Measurements from ENCODE around the gene C10orf90. TPM values are rescaled to one million over a fixed set of nuclear protein-coding genes. Genes with fewer than 3 reads are reported as not detected.

The C10orf90 gene, protein sequence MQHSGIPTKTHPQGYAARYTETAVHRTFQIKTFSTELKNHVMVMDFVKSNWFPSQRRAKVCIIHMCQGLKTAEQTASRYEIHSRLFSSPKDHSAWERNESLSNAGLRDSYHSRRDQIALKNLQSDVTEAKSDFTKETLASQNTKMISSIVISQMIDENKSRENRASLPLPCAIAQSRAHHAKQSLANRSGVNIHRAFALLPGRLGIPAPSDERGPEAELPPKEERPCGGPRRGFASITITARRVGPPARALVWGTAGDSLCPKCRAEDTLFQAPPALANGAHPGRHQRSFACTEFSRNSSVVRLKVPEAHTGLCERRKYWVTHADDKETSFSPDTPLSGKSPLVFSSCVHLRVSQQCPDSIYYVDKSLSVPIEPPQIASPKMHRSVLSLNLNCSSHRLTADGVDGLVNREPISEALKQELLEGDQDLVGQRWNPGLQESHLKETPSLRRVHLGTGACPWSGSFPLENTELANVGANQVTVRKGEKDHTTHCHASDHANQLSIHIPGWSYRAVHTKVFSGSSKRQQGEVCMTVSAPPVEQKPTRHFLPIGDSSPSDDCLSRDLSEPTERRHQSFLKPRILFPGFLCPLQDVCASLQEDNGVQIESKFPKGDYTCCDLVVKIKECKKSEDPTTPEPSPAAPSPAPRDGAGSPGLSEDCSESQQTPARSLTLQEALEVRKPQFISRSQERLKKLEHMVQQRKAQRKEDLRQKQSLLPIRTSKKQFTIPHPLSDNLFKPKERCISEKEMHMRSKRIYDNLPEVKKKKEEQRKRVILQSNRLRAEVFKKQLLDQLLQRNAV
- total RNA-seq: not detected
- long read RNA-seq: 0 reads

DNA sequence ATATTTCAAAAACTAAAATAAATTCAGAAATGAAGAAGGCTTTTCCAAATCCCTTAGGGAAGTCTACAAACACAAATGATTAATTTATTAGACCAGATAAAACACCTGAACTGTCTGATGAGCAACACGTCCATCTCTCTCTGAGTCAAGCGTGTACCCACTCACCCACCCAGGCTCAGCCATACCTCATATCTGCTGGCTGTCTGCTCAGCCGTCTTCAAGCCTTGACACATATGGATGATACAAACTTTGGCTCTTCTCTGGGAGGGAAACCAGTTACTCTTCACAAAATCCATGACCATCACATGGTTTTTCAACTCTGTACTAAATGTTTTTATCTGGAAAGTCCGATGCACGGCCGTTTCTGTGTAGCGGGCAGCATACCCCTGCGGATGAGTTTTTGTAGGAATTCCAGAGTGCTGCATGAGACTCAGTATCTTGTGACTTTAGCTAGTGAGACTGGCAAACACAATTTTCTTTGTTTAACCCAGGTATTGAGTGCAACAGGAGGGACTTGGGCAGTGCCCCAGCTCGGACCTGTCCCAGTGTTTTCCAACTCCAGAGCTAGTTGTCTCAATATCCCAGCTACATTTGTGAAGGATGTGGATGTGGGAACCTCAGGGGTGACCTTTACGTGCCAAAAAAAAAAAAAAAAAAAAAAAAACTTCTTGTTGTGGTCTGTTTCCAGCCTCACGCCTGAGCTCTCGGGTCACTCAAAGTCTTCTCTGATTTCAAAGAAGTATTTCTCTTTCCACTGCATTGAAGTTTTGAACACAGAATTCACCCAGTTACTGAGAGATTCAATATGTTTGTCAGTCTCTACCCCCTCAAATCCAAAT, at the start of gene C10orf90:
TSS of gene C10orf90 (minus strand) at position 638 of the 839 bp plus-strand sequence. CDS start at position 425, 213 bp downstream.
- Histone ChIP-seq H3K27me3 (ENCODE audit: low read depth) (no peaks in the 10 kb centered on the region), H3K9me3 (no peaks in the 10 kb centered on the region), H3K27ac (no peak within 1 kb of the TSS), H3K4me1 (no peaks in the 10 kb centered on the region), H3K4me3 (no peak within 1 kb of the TSS), H3K36me3 (no peaks in the 10 kb centered on the region)
- TF ChIP-seq, protein P1, sequence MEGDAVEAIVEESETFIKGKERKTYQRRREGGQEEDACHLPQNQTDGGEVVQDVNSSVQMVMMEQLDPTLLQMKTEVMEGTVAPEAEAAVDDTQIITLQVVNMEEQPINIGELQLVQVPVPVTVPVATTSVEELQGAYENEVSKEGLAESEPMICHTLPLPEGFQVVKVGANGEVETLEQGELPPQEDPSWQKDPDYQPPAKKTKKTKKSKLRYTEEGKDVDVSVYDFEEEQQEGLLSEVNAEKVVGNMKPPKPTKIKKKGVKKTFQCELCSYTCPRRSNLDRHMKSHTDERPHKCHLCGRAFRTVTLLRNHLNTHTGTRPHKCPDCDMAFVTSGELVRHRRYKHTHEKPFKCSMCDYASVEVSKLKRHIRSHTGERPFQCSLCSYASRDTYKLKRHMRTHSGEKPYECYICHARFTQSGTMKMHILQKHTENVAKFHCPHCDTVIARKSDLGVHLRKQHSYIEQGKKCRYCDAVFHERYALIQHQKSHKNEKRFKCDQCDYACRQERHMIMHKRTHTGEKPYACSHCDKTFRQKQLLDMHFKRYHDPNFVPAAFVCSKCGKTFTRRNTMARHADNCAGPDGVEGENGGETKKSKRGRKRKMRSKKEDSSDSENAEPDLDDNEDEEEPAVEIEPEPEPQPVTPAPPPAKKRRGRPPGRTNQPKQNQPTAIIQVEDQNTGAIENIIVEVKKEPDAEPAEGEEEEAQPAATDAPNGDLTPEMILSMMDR (IDR thresholded peaks at IDR 0.05): no peak
- no peak for DNase-seq
- ATAC-seq: no peak
- intact Hi-C loops (cut with DNase I): no loop called here

DNA sequence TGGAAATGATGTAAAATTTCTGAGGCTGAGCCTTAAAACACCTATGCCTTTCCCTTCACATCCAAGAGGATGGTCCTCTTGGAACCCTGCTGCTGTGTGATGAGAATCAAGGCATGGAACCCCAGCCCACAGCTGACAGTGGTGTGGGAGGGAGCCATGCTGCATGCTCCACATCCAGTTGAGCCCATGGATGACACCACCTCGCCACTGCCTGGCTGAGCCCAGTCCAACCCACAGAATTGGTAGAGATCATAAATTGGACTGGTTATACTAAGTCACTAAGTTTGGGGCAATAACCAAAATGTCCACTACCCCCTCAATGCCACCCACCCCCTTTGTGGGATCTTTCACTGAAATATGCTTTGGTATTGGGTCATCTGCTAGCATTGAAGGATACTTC, 45.9 kb upstream of the C10orf90 start:
- H3K4me1 ChIP-seq: no peaks in the 10 kb centered on the region
- H3K4me3 ChIP-seq: no peak overlapping the region
- DNase-seq (no peak), ATAC-seq (no peak)
- no peaks in the 10 kb centered on the region for H3K9me3 ChIP-seq
- no peaks in the 10 kb centered on the region for H3K27me3 ChIP-seq (ENCODE audit: low read depth)
- intact Hi-C loops (cut with DNase I): no loop called here
- no peak overlapping the region for H3K27ac ChIP-seq
- TF ChIP-seq, protein P1 (IDR thresholded peaks at IDR 0.05): no peak
- no peaks in the 10 kb centered on the region for H3K36me3 ChIP-seq

DNA sequence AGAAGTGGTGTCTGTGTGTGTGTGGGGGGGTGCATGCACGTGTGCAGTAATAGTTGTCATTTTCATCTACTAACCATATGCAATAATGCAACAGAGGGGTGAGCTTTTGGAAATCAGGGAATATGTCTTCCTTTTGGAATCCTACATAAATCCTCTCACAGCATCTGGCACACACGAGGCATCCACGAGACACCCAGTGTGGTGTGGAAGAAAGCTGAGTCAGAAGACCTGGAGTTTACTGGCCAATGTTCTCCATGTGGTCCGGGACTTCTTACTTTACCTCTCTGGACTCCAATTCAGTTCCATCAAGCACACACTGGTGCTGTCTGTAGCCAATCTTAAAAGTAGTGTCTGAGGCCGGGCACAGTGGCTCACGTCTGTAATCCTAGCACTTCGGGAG, 43.1 kb upstream of the C10orf90 start:
- no peaks in the 10 kb centered on the region for H3K9me3 ChIP-seq
- H3K4me1 ChIP-seq: no peaks in the 10 kb centered on the region
- H3K4me3 ChIP-seq: no peak overlapping the region
- TF ChIP-seq, protein P1 (IDR thresholded peaks at IDR 0.05): no peak
- H3K36me3 ChIP-seq: no peaks in the 10 kb centered on the region
- no peak for DNase-seq
- no peaks in the 10 kb centered on the region for H3K27me3 ChIP-seq (ENCODE audit: low read depth)
- intact Hi-C loops (cut with DNase I): no loop called here
- H3K27ac ChIP-seq: no peak overlapping the region
- no peak for ATAC-seq

DNA sequence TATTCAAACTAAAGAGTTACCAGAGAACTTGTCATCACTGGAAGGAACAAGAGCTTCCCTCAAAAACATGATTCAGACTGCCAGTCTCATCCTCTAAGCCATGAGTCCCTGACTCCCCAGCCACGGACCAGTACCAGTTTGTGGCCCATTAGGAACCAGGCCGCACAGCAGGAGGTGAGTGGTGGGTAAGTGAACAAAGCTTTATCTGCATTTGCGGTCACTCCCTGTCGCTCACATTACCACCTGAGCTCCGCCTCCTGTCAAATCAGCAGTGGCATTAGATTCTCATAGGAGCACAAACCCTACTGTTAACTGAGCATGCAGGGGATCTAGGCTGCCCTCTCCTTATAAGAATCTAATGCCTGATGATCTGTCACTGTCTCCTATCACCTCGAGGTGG, 42.2 kb upstream of the C10orf90 start:
- Histone ChIP-seq H3K27me3 (ENCODE audit: low read depth) (no peaks in the 10 kb centered on the region), H3K4me1 (no peaks in the 10 kb centered on the region), H3K4me3 (no peak overlapping the region), H3K9me3 (no peaks in the 10 kb centered on the region), H3K36me3 (no peaks in the 10 kb centered on the region), H3K27ac (no peak overlapping the region)
- intact Hi-C loops (cut with DNase I): no loop called here
- DNase-seq (no peak), ATAC-seq (no peak)
- TF ChIP-seq, protein P1 (IDR thresholded peaks at IDR 0.05): no peak

DNA sequence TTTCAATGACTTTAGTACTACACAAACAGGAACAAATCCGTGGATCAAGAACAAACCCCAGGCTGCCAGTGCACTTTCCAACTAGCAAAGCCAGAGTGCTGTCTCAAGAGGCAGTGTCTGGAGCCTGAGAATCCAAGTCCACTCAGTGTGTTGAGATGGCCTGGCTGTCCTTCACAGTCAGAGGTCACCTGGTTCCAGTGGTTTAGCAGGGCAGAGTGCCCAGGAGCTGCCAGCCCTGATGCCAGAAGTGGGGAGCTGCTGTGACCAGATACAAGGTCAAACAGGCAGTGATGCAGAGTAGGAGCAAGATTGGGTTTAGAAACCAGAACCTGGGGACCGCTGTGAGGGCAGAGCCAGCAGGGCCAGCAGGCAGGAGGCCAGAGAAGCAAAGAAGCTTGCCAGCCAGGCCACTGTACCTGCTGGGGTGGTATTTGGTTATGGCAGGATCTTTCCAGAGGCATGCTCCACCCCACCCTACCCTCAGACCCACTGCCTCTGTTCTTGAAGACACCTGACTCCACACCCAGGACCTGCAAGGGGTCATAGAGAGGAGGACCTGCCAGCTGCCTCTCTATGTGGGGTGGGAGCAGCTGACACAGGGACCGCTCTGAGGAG, 35.6 kb upstream of the C10orf90 start:
- TF ChIP-seq, protein P1 (IDR thresholded peaks at IDR 0.05): no peak
- peak in 1 of 2 donors; percentile 17 for ATAC-seq
- H3K9me3 ChIP-seq: no peaks in the 10 kb centered on the region
- no peak overlapping the region for H3K27ac ChIP-seq
- H3K4me1 ChIP-seq: no peaks in the 10 kb centered on the region
- intact Hi-C loops (cut with DNase I): no loop called here
- no peaks in the 10 kb centered on the region for H3K27me3 ChIP-seq (ENCODE audit: low read depth)
- no peak for DNase-seq
- H3K4me3 ChIP-seq: no peak overlapping the region
- no peaks in the 10 kb centered on the region for H3K36me3 ChIP-seq

Data from lower lobe of right lung (tissue), 2 donors.